OCI-LY7 (cell line): Measurements from ENCODE around the gene PLA2G3. TPM values are rescaled to one million over a fixed set of nuclear protein-coding genes. Genes with fewer than 3 reads are reported as not detected.

ENCODE experiments used
- BruUV-seq: library from RNA; stranded (reverse); fragments of 400-500 nt; replicated peaks from 2 replicates; lab custom pipeline; 2021; lab: Mats Ljungman, UMichigan
- CTCF ChIA-PET: fragments of 300-600 bp; sonication (Branson Sonifier 250); formaldehyde crosslinking; loops from one replicate; lab custom pipeline; 2022; ENCODE audit warnings: antibody characterized with exemption; ENCODE audit not compliant: unreplicated experiment; lab: Charles Lee
- POLR2A ChIA-PET: fragments of 300-600 bp; sonication (Branson Sonifier 250); formaldehyde crosslinking; loops from one replicate; lab custom pipeline; 2022; ENCODE audit warnings: antibody characterized with exemption; lab: Charles Lee
- DNase-seq: peaks from one replicate; pipeline ENCODE4 v3.0.0-alpha.2; 2015; ENCODE audit warnings: low spot score
- H2AFZ ChIP-seq: fragments of 200-600 bp; sonication (generic), shearing (Covaris generic); 2 replicates; pipeline ENCODE4 v1.6.1; 2014; ENCODE audit warnings: mild to moderate bottlenecking, antibody characterized with exemption, low read length, moderate library complexity
- H3K27ac ChIP-seq: fragments of 200-600 bp; sonication (generic); 2 replicates; pipeline ENCODE4 v1.5.1; 2014; ENCODE audit warnings: mixed run types, low read depth, mild to moderate bottlenecking, moderate library complexity, low read length, inconsistent platforms; ENCODE audit not compliant: poor library complexity, severe bottlenecking
- H3K36me3 ChIP-seq: fragments of 200-600 bp; sonication (generic); 2 replicates; pipeline ENCODE4 v1.6.1; 2014; ENCODE audit warnings: mild to moderate bottlenecking, antibody characterized with exemption, low read length, moderate library complexity, mixed read lengths; ENCODE audit not compliant: insufficient read depth
- H3K4me1 ChIP-seq: fragments of 200-600 bp; sonication (generic); 2 replicates; pipeline ENCODE4 v1.5.1; 2014; ENCODE audit warnings: mild to moderate bottlenecking, low read length; ENCODE audit not compliant: insufficient read depth, poor library complexity, severe bottlenecking
- H3K4me2 ChIP-seq: fragments of 200-600 bp; sonication (generic); 2 replicates; pipeline ENCODE4 v1.6.1; 2014; ENCODE audit warnings: mild to moderate bottlenecking, low read length
- H3K4me3 ChIP-seq: fragments of 200-600 bp; sonication (generic); 2 replicates; pipeline ENCODE4 v1.5.1; 2014; ENCODE audit warnings: mild to moderate bottlenecking, low read depth, low read length; ENCODE audit not compliant: poor library complexity, severe bottlenecking
- H3K79me2 ChIP-seq: fragments of 200-600 bp; sonication (generic); 2 replicates; pipeline ENCODE4 v1.6.1; 2016; ENCODE audit warnings: low read depth, mild to moderate bottlenecking, low read length, moderate library complexity, mixed read lengths; ENCODE audit not compliant: insufficient read depth
- H3K9me2 ChIP-seq: fragments of 200-600 bp; sonication (generic); 2 replicates; pipeline ENCODE4 v1.6.1; 2016; ENCODE audit warnings: mild to moderate bottlenecking, low read length, mixed read lengths; ENCODE audit not compliant: insufficient read depth
- H3K9me3 ChIP-seq: fragments of 200-600 bp; sonication (generic); 2 replicates; pipeline ENCODE4 v1.6.1; 2014; ENCODE audit warnings: mild to moderate bottlenecking, mixed run types, low read length, mixed read lengths
- H4K20me1 ChIP-seq: fragments of 200-600 bp; sonication (generic); 2 replicates; pipeline ENCODE4 v1.6.1; 2014; ENCODE audit warnings: mild to moderate bottlenecking, antibody characterized with exemption, low read length, moderate library complexity, mixed read lengths; ENCODE audit not compliant: insufficient read depth
- CTCF ChIP-seq: fragments of 200-600 bp; sonication (generic); conservative IDR thresholded peaks from 2 replicates; pipeline ENCODE4 v1.5.1; 2014; ENCODE audit warnings: mild to moderate bottlenecking, antibody characterized with exemption, low read length, moderate library complexity, mixed read lengths
- EZH2phosphoT487 ChIP-seq: fragments of 200-600 bp; sonication (generic); IDR thresholded peaks from 2 replicates; pipeline ENCODE4 v1.6.1; 2018; ENCODE audit warnings: low read depth, borderline replicate concordance, mild to moderate bottlenecking, mixed run types, antibody characterized with exemption, low read length, moderate library complexity, mixed read lengths
- intact Hi-C: fragments of 100-400 bp; cut with micrococcal nuclease; formaldehyde crosslinking; loops from one replicate; pipeline ENCODE4 v1.10.0; 2022; ENCODE audit not compliant: unreplicated experiment
- total RNA-seq, 2 experiments: library from RNA; depleted of rRNA in 1 of 2; stranded (reverse); fragments of >200 nt in 1 of 2; shearing (Covaris generic) in 1 of 2; gene quantifications; 2 replicates each; pipeline ENCODE4 v1.2.3, GENCODE V29; 2014 to 2022

Gene PLA2G3
- total RNA-seq, 2 experiments from 2014 or later = not detected

- Histone ChIP-seq H3K4me2 (no peak overlapping the region), H3K36me3 (no peaks in the 10 kb centered on the region), H3K9me2 (no peaks in the 10 kb centered on the region), H3K9me3 (no peaks in the 10 kb centered on the region), H3K4me3 (no peak overlapping the region), H4K20me1 (no peaks in the 10 kb centered on the region), H3K27ac (no peak overlapping the region), H3K79me2 (no peaks in the 10 kb centered on the region), H3K4me1 (no peaks in the 10 kb centered on the region), H2AFZ (no peak overlapping the region)
- TF ChIP-seq EZH2phosphoT487 (no peak), CTCF (no peak)
- CTCF ChIA-PET = interaction anchor here (1.3 kb wide), 1 partner anchor 132 kb away, joined by 3 read pairs; no protein-coding TSS in a partner anchor
- BruUV-seq = no TSS peak
- no peak for DNase-seq
- intact Hi-C loops = no loop called here
- POLR2A ChIA-PET = no interaction called here
Measured at GRCh38 chr22:31096657-31097279, 43.5 kb downstream of the PLA2G3 start.

- TF ChIP-seq EZH2phosphoT487 = no peak
- TF ChIP-seq CTCF = no peak
- POLR2A ChIA-PET = interaction anchor here (0.6 to 0.8 kb wide), 2 partner anchors 34 to 243 kb away, joined by 4 to 5 read pairs; no protein-coding TSS in a partner anchor
Measured at GRCh38 chr22:31095637-31096249, 44.6 kb downstream of the PLA2G3 start.

GRCh38 chr22:31094741-31095140, 45.6 kb downstream of the PLA2G3 start:
- H3K27ac ChIP-seq = no peak overlapping the region
- BruUV-seq = no TSS peak
- no peaks in the 10 kb centered on the region for H3K36me3 ChIP-seq
- H3K79me2 ChIP-seq = no peaks in the 10 kb centered on the region
- ChIA-PET CTCF (no interaction called here), POLR2A (interaction anchor here (0.6 kb wide), 1 partner anchor 266 kb away, joined by 3 read pairs; no protein-coding TSS in a partner anchor)
- no peak for DNase-seq
- H3K9me2 ChIP-seq = no peaks in the 10 kb centered on the region
- TF ChIP-seq CTCF (no peak), EZH2phosphoT487 (no peak)
- peaks cover 2% of the 10 kb centered on the region for H3K4me1 ChIP-seq
- intact Hi-C loops = no loop called here
- H3K9me3 ChIP-seq = no peaks in the 10 kb centered on the region
- H2AFZ ChIP-seq = no peak overlapping the region
- H4K20me1 ChIP-seq = no peaks in the 10 kb centered on the region
- H3K4me2 ChIP-seq = no peak overlapping the region
- no peak overlapping the region for H3K4me3 ChIP-seq

More at GRCh38 chr22:31095637-31096249, 44.6 kb downstream of the PLA2G3 start:
- H3K9me2 ChIP-seq = no peaks in the 10 kb centered on the region
- H3K36me3 ChIP-seq = no peaks in the 10 kb centered on the region
- H4K20me1 ChIP-seq = no peaks in the 10 kb centered on the region
- BruUV-seq = no TSS peak
- H3K9me3 ChIP-seq = no peaks in the 10 kb centered on the region
- no peak overlapping the region for H3K27ac ChIP-seq
- H3K4me2 ChIP-seq = no peak overlapping the region
- no peak for DNase-seq
- CTCF ChIA-PET = interaction anchor here (1.3 kb wide), 1 partner anchor 133 kb away, joined by 3 read pairs; no protein-coding TSS in a partner anchor
- no peaks in the 10 kb centered on the region for H3K4me1 ChIP-seq
- intact Hi-C loops = no loop called here
- no peaks in the 10 kb centered on the region for H3K79me2 ChIP-seq
- H2AFZ ChIP-seq = no peak overlapping the region
- no peak overlapping the region for H3K4me3 ChIP-seq
